Activated T-helper 17 cell treated with anti-CD3 and anti-CD28 coated beads, Interleukin-2, amount 50 U/mL, for 72 hours (primary cell): ENCODE measurements around the gene CUTC. TPM values are rescaled to one million over a fixed set of nuclear protein-coding genes. Genes with fewer than 3 reads are reported as not detected.
A peak's percentile ranks its signal among the peaks of the same experiment; 100 is the strongest.

Experiments used
- ATAC-seq: fragments of 150-1000 bp; cut with Tn5 transposase; replicated peaks from 2 replicates; pipeline ENCODE4 v1.10.0; 2021; ENCODE audit warnings: mild to moderate bottlenecking, moderate library complexity
- H3K27ac Mint-ChIP-seq: one replicate; pipeline ENCODE4 v1.8.0; 2022; ENCODE audit warnings: mixed read lengths
- H3K27me3 Mint-ChIP-seq: one replicate; pipeline ENCODE4 v1.8.0; 2022; ENCODE audit warnings: mixed read lengths
- H3K36me3 Mint-ChIP-seq: one replicate; pipeline ENCODE4 v1.8.0; 2022; ENCODE audit warnings: low read depth, mild to moderate bottlenecking, mixed read lengths
- H3K4me1 Mint-ChIP-seq: one replicate; pipeline ENCODE4 v1.8.0; 2022; ENCODE audit warnings: mixed read lengths
- H3K4me3 Mint-ChIP-seq: one replicate; pipeline ENCODE4 v1.8.0; 2022; ENCODE audit warnings: mild to moderate bottlenecking, mixed read lengths
- H3K9me3 Mint-ChIP-seq: one replicate; pipeline ENCODE4 v1.8.0; 2022; ENCODE audit warnings: mixed read lengths
- total RNA-seq, 2 donors: library from RNA; stranded (reverse); gene quantifications; one replicate each; pipeline ENCODE4 v1.2.3, GENCODE V29; 2022

The CUTC gene
- total RNA-seq, 2 donors from 2014 or later = 25.6 to 30.9 TPM

GRCh38 chr10:99760321-99760720, 28.3 kb downstream of the CUTC start:
- Mint-ChIP-seq H3K27ac (no peak overlapping the region), H3K4me1 (no peaks in the 10 kb centered on the region), H3K9me3 (no peaks in the 10 kb centered on the region), H3K4me3 (no peak overlapping the region), H3K36me3 (peaks cover 69% of the 10 kb centered on the region), H3K27me3 (no peaks in the 10 kb centered on the region)
- no peak for ATAC-seq

DNA sequence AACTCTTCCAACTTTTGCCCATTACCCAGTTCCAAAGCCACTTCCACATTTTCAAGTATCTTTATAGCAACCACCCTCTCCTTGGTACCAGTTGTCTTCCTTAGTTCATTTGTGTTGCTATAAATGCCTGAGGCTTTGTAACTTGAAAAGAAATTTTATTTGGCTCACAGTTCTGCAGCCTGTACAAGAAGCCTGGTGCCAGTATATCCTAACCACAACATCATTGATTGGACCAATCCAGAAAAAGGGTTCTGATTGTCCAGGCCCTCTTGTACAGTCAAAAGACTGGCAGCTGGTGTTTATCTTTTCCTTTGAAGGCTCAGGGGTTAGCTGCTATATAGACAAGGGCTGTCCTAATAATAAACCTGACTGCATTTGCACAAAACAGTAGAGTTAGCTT, 29.3 kb downstream of the CUTC start:
- H3K4me1 Mint-ChIP-seq = no peaks in the 10 kb centered on the region

GRCh38 chr10:99765672-99766301, 33.8 kb downstream of the CUTC start:
- H3K4me3 Mint-ChIP-seq = no peak overlapping the region
- H3K27ac Mint-ChIP-seq = no peak overlapping the region
- no peaks in the 10 kb centered on the region for H3K27me3 Mint-ChIP-seq
- no peaks in the 10 kb centered on the region for H3K4me1 Mint-ChIP-seq
- ATAC-seq = no peak
- H3K36me3 Mint-ChIP-seq = peaks cover 14% of the 10 kb centered on the region
- no peaks in the 10 kb centered on the region for H3K9me3 Mint-ChIP-seq

More for the DNA sequence above, 29.3 kb downstream of the CUTC start:
- Mint-ChIP-seq H3K27me3 (no peaks in the 10 kb centered on the region), H3K27ac (no peak overlapping the region), H3K9me3 (no peaks in the 10 kb centered on the region), H3K36me3 (peaks cover 58% of the 10 kb centered on the region), H3K4me3 (no peak overlapping the region)
- no peak for ATAC-seq

DNA sequence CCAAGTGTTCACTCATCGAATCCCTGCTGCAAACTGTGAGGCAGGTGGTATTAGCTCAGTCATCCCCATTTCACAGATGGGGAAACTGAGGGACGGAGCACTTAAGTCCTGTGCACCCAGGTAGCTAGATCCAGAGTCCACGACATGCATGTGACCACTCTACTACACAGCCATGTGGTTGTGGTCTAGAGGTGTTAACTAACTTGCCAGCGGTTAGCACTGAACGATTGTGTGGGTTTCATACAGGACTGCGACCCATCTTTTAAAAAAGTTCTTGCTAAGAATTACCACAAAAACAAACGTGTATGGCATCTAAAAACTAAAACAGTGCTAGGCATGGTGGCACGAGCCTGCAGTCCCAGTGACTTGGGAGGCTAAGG, 34.3 kb downstream of the CUTC start:
- H3K36me3 Mint-ChIP-seq = peaks cover 9% of the 10 kb centered on the region
- H3K27me3 Mint-ChIP-seq = no peaks in the 10 kb centered on the region
- ATAC-seq = peak; percentile 71
- no peak overlapping the region for H3K27ac Mint-ChIP-seq
- H3K4me3 Mint-ChIP-seq = no peak overlapping the region
- no peaks in the 10 kb centered on the region for H3K4me1 Mint-ChIP-seq
- H3K9me3 Mint-ChIP-seq = no peaks in the 10 kb centered on the region

GRCh38 chr10:99767901-99768300, 35.9 kb downstream of the CUTC start:
- Mint-ChIP-seq H3K27ac (no peak overlapping the region), H3K4me3 (no peak overlapping the region), H3K9me3 (no peaks in the 10 kb centered on the region), H3K4me1 (no peaks in the 10 kb centered on the region), H3K36me3 (no peaks in the 10 kb centered on the region), H3K27me3 (no peaks in the 10 kb centered on the region)
- ATAC-seq = no peak

DNA sequence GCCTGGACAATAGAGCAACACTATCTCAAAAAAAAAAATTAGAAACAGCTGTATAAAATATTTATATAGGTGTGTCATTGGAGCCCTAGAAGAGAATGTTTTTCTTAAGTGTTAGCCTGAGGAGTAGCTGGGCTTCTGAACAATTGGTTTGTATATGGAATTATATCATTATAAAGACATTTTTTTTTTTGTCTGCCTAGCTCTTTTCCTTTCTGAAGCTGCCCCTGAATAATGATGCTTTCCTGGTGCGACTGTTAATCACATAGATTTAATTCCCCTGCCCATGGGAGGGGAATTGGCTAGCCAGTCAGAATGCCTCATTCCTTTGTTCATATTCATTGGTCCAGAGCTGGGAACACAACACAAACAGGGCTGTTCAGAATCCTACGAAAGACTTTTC, 36.5 kb downstream of the CUTC start:
- no peak overlapping the region for H3K27ac Mint-ChIP-seq
- no peaks in the 10 kb centered on the region for H3K9me3 Mint-ChIP-seq
- no peaks in the 10 kb centered on the region for H3K4me1 Mint-ChIP-seq
- H3K4me3 Mint-ChIP-seq = no peak overlapping the region
- no peaks in the 10 kb centered on the region for H3K36me3 Mint-ChIP-seq
- no peaks in the 10 kb centered on the region for H3K27me3 Mint-ChIP-seq
- no peak for ATAC-seq

DNA sequence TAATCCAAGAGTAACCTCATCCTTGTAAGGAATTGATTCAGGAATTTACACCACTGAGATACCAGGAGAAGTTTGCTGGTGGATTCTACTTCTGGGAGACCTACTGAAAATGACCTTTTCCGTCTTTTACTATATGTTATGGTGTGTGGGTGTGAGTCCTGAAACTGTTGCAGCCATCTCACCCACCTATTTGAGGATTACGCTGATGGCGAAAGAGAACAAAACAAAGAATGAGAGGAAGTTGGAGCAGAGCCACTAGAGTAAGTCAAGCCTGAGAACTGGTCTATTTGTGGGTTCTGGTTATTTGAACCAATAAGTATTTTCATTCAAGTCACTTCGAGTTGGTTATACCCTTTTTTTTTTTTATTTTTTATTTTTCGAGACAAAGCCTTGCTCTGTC, 37.7 kb downstream of the CUTC start:
- H3K27ac Mint-ChIP-seq = no peak overlapping the region
- H3K9me3 Mint-ChIP-seq = no peaks in the 10 kb centered on the region
- H3K4me1 Mint-ChIP-seq = no peaks in the 10 kb centered on the region
- no peak overlapping the region for H3K4me3 Mint-ChIP-seq
- H3K36me3 Mint-ChIP-seq = no peaks in the 10 kb centered on the region
- no peaks in the 10 kb centered on the region for H3K27me3 Mint-ChIP-seq
- ATAC-seq = no peak

DNA sequence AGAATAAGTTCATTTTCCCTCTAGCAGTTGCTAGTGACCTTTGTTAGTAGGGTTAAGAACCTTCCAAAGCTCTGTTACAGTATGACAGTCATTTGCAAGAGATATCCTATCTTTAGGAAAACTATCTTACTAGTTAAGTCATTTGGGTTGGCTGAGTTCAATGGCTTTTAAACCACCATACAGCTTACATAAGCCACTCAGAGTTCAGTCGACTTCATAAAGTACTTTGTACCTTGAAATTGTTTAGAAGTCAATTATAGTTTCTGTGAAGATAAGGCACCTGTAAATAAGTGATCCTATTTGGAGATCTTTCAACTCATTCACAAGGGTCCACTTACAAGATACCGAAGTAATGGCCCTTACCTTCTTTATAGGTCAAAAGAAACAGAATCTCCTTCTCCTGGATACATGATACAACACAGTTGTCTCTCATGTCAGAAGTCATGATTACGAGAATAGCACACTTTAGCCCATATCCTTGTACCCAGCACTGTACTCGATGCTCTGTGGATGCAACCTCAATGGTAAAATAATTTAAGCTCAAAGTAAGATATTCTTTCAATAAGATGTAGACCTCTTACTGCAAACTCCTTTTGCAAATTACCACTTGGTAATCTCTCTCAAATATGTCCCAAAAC, 38.5 kb downstream of the CUTC start:
- H3K36me3 Mint-ChIP-seq = no peaks in the 10 kb centered on the region
- no peak overlapping the region for H3K27ac Mint-ChIP-seq
- H3K27me3 Mint-ChIP-seq = no peaks in the 10 kb centered on the region
- no peak overlapping the region for H3K4me3 Mint-ChIP-seq
- no peak for ATAC-seq
- no peaks in the 10 kb centered on the region for H3K9me3 Mint-ChIP-seq
- H3K4me1 Mint-ChIP-seq = no peaks in the 10 kb centered on the region

DNA sequence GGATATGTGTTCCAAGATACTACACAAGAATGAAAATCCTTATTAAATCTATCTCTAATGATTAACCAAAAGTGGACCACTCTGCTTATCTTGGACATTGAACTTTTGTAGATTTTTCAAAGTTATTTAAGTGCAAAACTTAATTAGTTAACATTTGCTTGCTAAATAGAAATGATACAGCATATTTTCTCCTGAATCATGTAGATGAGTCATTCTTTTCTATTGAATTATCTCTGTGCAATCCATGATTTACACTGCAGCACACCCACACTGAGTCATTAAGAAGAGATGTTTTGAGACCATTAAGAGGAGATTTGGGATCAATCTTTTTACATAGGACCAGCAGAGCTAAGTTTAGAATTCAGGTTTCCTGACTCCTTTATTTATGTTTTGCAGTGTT, 43.8 kb downstream of the CUTC start:
- no peaks in the 10 kb centered on the region for H3K27me3 Mint-ChIP-seq
- H3K4me1 Mint-ChIP-seq = no peaks in the 10 kb centered on the region
- no peaks in the 10 kb centered on the region for H3K9me3 Mint-ChIP-seq
- H3K27ac Mint-ChIP-seq = no peak overlapping the region
- H3K36me3 Mint-ChIP-seq = no peaks in the 10 kb centered on the region
- ATAC-seq = no peak
- H3K4me3 Mint-ChIP-seq = no peak overlapping the region

- Mint-ChIP-seq H3K27me3 (no peaks in the 10 kb centered on the region), H3K4me1 (no peaks in the 10 kb centered on the region), H3K4me3 (no peak overlapping the region), H3K9me3 (no peaks in the 10 kb centered on the region), H3K27ac (no peak overlapping the region), H3K36me3 (no peaks in the 10 kb centered on the region)
- ATAC-seq = no peak
Measured at GRCh38 chr10:99777918-99778714, 46.1 kb downstream of the CUTC start.

GRCh38 chr10:99779335-99779734, 47.3 kb downstream of the CUTC start:
- no peak for ATAC-seq
- Mint-ChIP-seq H3K27ac (no peak overlapping the region), H3K36me3 (no peaks in the 10 kb centered on the region), H3K4me3 (no peak overlapping the region), H3K9me3 (no peaks in the 10 kb centered on the region), H3K4me1 (no peaks in the 10 kb centered on the region), H3K27me3 (no peaks in the 10 kb centered on the region)

DNA sequence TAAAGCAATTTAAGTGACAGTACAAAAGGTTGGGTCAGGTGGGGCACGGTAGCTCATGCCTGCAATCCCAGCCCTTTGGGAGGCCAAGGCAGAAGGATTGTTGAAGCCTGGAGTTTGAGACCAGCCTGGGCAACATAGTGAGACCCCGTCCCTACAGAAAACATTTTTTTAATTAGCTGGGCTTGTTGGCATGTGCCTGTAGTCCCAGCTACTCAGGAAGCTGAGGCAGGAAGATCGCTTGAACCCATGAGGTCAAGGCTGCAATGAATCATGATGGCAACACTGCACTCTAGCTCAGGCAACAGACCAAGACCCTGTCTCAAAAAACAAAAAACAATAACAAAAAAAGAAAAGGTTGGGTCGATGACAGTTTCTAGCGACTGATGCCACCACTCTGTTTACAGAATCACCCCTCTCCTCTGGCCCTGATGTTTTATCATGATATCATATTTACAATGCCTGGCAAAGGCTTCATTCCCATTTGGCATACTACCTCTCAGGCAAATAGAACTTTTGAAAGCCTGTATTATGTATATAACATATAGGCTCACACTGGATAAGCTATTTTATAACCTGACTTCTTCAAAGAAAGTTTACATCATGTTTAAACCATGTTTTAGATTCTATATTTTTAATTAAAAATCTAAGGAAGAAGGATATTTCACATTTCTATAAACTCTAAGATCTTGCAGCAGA, 49.8 kb downstream of the CUTC start:
- H3K4me1 Mint-ChIP-seq = no peaks in the 10 kb centered on the region
- no peak for ATAC-seq
- no peaks in the 10 kb centered on the region for H3K36me3 Mint-ChIP-seq
- no peaks in the 10 kb centered on the region for H3K9me3 Mint-ChIP-seq
- H3K4me3 Mint-ChIP-seq = no peak overlapping the region
- no peaks in the 10 kb centered on the region for H3K27me3 Mint-ChIP-seq
- no peak overlapping the region for H3K27ac Mint-ChIP-seq

DNA sequence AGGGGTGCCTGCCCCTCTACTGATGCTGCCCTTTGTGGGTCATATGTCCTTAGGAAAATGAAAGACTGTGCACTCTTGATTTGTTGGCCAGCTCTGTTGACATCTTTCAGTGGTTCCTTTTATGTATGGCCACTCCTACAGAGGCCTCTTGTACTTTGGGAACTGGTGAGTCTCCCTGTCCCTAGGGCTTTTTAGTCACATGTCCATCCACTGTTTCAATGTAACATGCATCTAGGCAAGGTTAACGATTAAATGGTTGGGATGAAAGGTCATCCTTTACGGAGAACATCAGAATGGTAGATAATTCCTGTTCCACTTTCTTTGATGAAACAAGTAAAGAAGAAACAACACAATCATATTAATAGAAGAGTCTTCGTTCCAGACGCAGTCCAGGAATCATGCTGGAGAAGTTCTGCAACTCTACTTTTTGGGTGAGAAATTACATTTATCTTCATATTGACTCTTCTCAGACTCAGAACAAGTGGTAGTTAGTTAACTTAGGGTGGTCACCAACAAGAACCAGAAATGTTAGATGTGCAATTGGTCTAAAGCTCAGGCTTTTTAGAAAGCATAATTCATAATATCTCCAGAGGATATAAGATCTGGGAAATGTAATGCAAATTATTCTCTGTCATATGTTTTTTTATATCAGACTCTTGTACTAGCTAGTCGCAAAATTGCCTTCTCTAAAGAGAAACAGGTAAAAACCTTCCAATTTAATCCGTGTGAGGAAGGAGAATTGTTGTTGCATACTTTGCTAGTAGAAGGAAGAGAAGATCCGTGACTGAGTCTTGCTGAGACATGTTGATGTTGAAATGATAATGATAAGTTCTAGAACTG, 50.6 kb downstream of the CUTC start, which contains the start of gene ABCC2:
Gene ABCC2 (plus strand): TSS at position 194 of the 840 bp plus-strand sequence. CDS start 205 bp downstream, at position 399.
- Mint-ChIP-seq H3K27me3 (no peaks in the 10 kb centered on the region), H3K4me1 (no peaks in the 10 kb centered on the region), H3K27ac (no peak within 1 kb of the TSS), H3K36me3 (no peaks in the 10 kb centered on the region), H3K9me3 (no peaks in the 10 kb centered on the region), H3K4me3 (no peak within 1 kb of the TSS)
- no peak for ATAC-seq
